Neural cell (in vitro differentiated cells): ENCODE results near the gene KDELR1. TPM values are rescaled to one million over a fixed set of nuclear protein-coding genes. Genes with fewer than 3 reads are reported as not detected.

Source experiments
- H2AFZ ChIP-seq: fragments of 200-600, 300-800 bp; sonication (generic), shearing (Covaris generic); 2 replicates; pipeline ENCODE4 v1.6.0; 2014; ENCODE audit warnings: low read depth, mild to moderate bottlenecking, antibody characterized with exemption, low read length, moderate library complexity
- H3F3A ChIP-seq: fragments of 200-600 bp; shearing (Covaris generic); 2 replicates; pipeline ENCODE4 v1.6.1; 2016; ENCODE audit warnings: mild to moderate bottlenecking, moderate library complexity, mixed read lengths, antibody characterized with exemption, low read length; ENCODE audit not compliant: insufficient read depth, poor library complexity, severe bottlenecking
- H3K27ac ChIP-seq: fragments of 200-600, 300-800 bp; sonication (generic), shearing (Covaris generic); 2 replicates; pipeline ENCODE4 v1.5.1; 2014; ENCODE audit warnings: mild to moderate bottlenecking, low read length, moderate library complexity
- H3K27me3 ChIP-seq: fragments of 300-800, 200-600 bp; sonication (generic), shearing (Covaris generic); 2 replicates; pipeline ENCODE4 v1.6.0; 2014; ENCODE audit warnings: mild to moderate bottlenecking, low read depth, low read length, moderate library complexity; ENCODE audit not compliant: insufficient read depth
- H3K36me3 ChIP-seq: fragments of 300-800, 200-600 bp; sonication (generic), shearing (Covaris generic); 2 replicates; pipeline ENCODE4 v1.5.1; 2014; ENCODE audit warnings: mild to moderate bottlenecking, antibody characterized with exemption, low read length, moderate library complexity; ENCODE audit not compliant: insufficient read depth
- H3K4me2 ChIP-seq: fragments of 300-800, 200-600 bp; sonication (generic), shearing (Covaris generic); 2 replicates; pipeline ENCODE4 v1.6.0; 2014; ENCODE audit warnings: mild to moderate bottlenecking, low read length
- H3K4me3 ChIP-seq: fragments of 300-800, 200-600 bp; sonication (generic), shearing (Covaris generic); 2 replicates; pipeline ENCODE4 v1.5.1; 2014; ENCODE audit warnings: mild to moderate bottlenecking, low read length, moderate library complexity
- H3K79me2 ChIP-seq: fragments of 200-600 bp; shearing (Covaris generic); replicated peaks from 2 replicates; pipeline ENCODE4 v1.6.0; 2014; ENCODE audit warnings: mild to moderate bottlenecking, low read length, moderate library complexity; ENCODE audit not compliant: insufficient read depth
- H3K9ac ChIP-seq: fragments of 300-800, 200-600 bp; sonication (generic), shearing (Covaris generic); 2 replicates; pipeline ENCODE4 v1.6.1; 2016; ENCODE audit warnings: mild to moderate bottlenecking, low read length, mixed read lengths
- H3K9me2 ChIP-seq: fragments of 200-600 bp; shearing (Covaris generic); 2 replicates; pipeline ENCODE4 v1.6.1; 2016; ENCODE audit warnings: mild to moderate bottlenecking, low read length, mixed read lengths; ENCODE audit not compliant: insufficient read depth
- H3K9me3 ChIP-seq: fragments of 200-600, 300-800 bp; sonication (generic), shearing (Covaris generic); 2 replicates; pipeline ENCODE4 v1.6.1; 2016; ENCODE audit warnings: mild to moderate bottlenecking, mixed run types, low read length, moderate library complexity, mixed read lengths
- H4K20me1 ChIP-seq: fragments of 200-600 bp; shearing (Covaris generic); 2 replicates; pipeline ENCODE4 v1.6.1; 2016; ENCODE audit warnings: mild to moderate bottlenecking, mixed run types; ENCODE audit not compliant: insufficient read depth
- EP300 ChIP-seq: fragments of 450-650 bp; conservative IDR thresholded peaks from 2 replicates; pipeline ENCODE4 v1.6.1; 2014; ENCODE audit warnings: antibody characterized with exemption, mild to moderate bottlenecking, moderate library complexity; ENCODE audit not compliant: poor library complexity, severe bottlenecking
- EZH2 ChIP-seq: fragments of 200-600, 300-800 bp; shearing (Covaris generic), sonication (generic); IDR thresholded peaks from 2 replicates; pipeline ENCODE4 v1.6.1; 2014; ENCODE audit warnings: antibody characterized with exemption, low read length, borderline replicate concordance, mild to moderate bottlenecking; ENCODE audit not compliant: insufficient read depth, poor library complexity, severe bottlenecking
- MXI1 ChIP-seq: fragments of 450-650 bp; conservative IDR thresholded peaks from 2 replicates; pipeline ENCODE4 v1.6.1; 2014; ENCODE audit warnings: antibody characterized with exemption, mild to moderate bottlenecking; ENCODE audit not compliant: poor library complexity, severe bottlenecking
- POLR2AphosphoS5 ChIP-seq: IDR thresholded peaks from 2 replicates; pipeline ENCODE4 v1.6.1; 2012
- RAD21 ChIP-seq: fragments of 450-650 bp; conservative IDR thresholded peaks from 2 replicates; pipeline ENCODE4 v1.6.1; 2014; ENCODE audit warnings: antibody characterized with exemption, mild to moderate bottlenecking, moderate library complexity
- REST ChIP-seq: IDR thresholded peaks from 2 replicates; pipeline ENCODE4 v1.6.1; 2012; ENCODE audit warnings: borderline replicate concordance
- SMC3 ChIP-seq: fragments of 450-650 bp; conservative IDR thresholded peaks from 2 replicates; pipeline ENCODE4 v1.6.1; 2014; ENCODE audit warnings: antibody characterized with exemption, mild to moderate bottlenecking, moderate library complexity; ENCODE audit not compliant: poor library complexity
- TAF1 ChIP-seq: IDR thresholded peaks from 2 replicates; pipeline ENCODE4 v1.6.1; 2012; ENCODE audit warnings: low read depth
- polyA plus RNA-seq: library from polyadenylated mRNA; depleted of rRNA; stranded (reverse); fragments of >200 nt; gene quantifications from 2 replicates; pipeline ENCODE4 v1.2.3, GENCODE V29; 2014
- TF ChIP-seq, protein P1 (sequence below): fragments of 450-650 bp; IDR thresholded peaks from 2 replicates; pipeline ENCODE4 v1.5.1; 2014; ENCODE audit warnings: antibody characterized with exemption, mild to moderate bottlenecking, moderate library complexity; ENCODE audit not compliant: poor library complexity, severe bottlenecking

The KDELR1 gene
- polyA plus RNA-seq, 1 donor from 2014 or later, result 46.9 TPM

DNA sequence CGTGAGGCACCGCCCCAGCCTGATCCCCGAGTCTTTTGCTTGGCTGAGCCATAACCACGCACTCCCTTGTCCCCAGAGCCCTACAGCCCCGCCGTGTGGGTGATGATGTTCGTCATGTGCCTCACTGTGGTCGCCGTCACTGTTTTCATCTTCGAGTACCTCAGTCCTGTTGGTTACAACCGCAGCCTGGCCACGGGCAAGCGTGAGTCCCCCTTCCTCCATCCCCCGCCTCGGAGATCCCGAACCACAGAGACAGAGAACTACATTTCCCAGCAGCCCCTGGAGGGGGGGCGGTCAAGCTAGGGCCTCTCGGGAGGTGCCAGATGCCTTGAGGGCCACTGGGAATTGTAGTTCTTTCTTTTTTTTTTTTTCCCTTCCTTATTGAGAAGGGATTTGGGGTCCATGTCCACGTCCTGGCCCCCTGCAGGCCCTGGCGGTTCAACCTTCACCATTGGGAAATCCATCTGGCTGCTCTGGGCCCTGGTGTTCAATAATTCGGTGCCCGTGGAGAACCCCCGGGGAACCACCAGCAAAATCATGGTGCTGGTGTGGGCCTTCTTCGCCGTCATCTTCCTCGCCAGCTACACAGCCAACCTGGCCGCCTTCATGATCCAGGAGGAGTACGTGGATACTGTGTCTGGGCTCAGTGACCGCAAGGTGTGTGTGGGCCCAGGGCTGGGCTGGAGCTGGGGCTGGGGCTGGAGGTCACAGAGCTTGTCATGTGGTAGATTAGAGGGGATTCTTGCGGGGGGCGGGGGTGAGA is 28.0 kb upstream of the KDELR1 start:
- no peak for TF ChIP-seq REST
- TF ChIP-seq EP300, result no peak
- no peak for TF ChIP-seq POLR2AphosphoS5
- TF ChIP-seq SMC3, result no peak
- no peak for TF ChIP-seq MXI1
- TF ChIP-seq RAD21, result no peak
- no peak for TF ChIP-seq TAF1
- TF ChIP-seq EZH2, result no peak
- TF ChIP-seq, protein P1, sequence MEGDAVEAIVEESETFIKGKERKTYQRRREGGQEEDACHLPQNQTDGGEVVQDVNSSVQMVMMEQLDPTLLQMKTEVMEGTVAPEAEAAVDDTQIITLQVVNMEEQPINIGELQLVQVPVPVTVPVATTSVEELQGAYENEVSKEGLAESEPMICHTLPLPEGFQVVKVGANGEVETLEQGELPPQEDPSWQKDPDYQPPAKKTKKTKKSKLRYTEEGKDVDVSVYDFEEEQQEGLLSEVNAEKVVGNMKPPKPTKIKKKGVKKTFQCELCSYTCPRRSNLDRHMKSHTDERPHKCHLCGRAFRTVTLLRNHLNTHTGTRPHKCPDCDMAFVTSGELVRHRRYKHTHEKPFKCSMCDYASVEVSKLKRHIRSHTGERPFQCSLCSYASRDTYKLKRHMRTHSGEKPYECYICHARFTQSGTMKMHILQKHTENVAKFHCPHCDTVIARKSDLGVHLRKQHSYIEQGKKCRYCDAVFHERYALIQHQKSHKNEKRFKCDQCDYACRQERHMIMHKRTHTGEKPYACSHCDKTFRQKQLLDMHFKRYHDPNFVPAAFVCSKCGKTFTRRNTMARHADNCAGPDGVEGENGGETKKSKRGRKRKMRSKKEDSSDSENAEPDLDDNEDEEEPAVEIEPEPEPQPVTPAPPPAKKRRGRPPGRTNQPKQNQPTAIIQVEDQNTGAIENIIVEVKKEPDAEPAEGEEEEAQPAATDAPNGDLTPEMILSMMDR, result no peak
- H3F3A ChIP-seq, result no peaks in the 10 kb centered on the region
- no peaks in the 10 kb centered on the region for H3K9me3 ChIP-seq
- H3K4me2 ChIP-seq, result no peak overlapping the region
- H3K9ac ChIP-seq, result no peak overlapping the region
- H4K20me1 ChIP-seq, result no peaks in the 10 kb centered on the region
- H2AFZ ChIP-seq, result no peak overlapping the region
- H3K27ac ChIP-seq, result no peak overlapping the region
- H3K36me3 ChIP-seq, result peaks cover 7% of the 10 kb centered on the region
- no peaks in the 10 kb centered on the region for H3K27me3 ChIP-seq
- H3K79me2 ChIP-seq, result no peaks in the 10 kb centered on the region
- no peaks in the 10 kb centered on the region for H3K9me2 ChIP-seq
- no peak overlapping the region for H3K4me3 ChIP-seq

- no peak for TF ChIP-seq TAF1
- TF ChIP-seq, protein P1, result no peak
- TF ChIP-seq EP300, result no peak
- TF ChIP-seq EZH2, result no peak
- no peak for TF ChIP-seq SMC3
- TF ChIP-seq MXI1, result no peak
- no peak for TF ChIP-seq POLR2AphosphoS5
- no peak for TF ChIP-seq RAD21
- TF ChIP-seq REST, result no peak
- no peaks in the 10 kb centered on the region for H4K20me1 ChIP-seq
- H2AFZ ChIP-seq, result no peak overlapping the region
- no peak overlapping the region for H3K27ac ChIP-seq
- H3K36me3 ChIP-seq, result peaks cover 7% of the 10 kb centered on the region
- no peaks in the 10 kb centered on the region for H3F3A ChIP-seq
- no peak overlapping the region for H3K4me2 ChIP-seq
- H3K9me2 ChIP-seq, result no peaks in the 10 kb centered on the region
- H3K27me3 ChIP-seq, result no peaks in the 10 kb centered on the region
- no peak overlapping the region for H3K4me3 ChIP-seq
- H3K79me2 ChIP-seq, result no peaks in the 10 kb centered on the region
- H3K9ac ChIP-seq, result no peak overlapping the region
- no peaks in the 10 kb centered on the region for H3K9me3 ChIP-seq
These were observed 27.1 kb upstream of the KDELR1 start for GRCh38 chr19:48418317-48419064.
